Amygdala (tissue), 56 donors: ENCODE data around the gene SETBP1.

Experiments used
- DNase-seq, 56 donors: peaks; one replicate each; lab custom pipeline; 2025; lab: John Stamatoyannopoulos, UW

SETBP1 gene

GRCh38 chr18:44988821-44989587, 308.3 kb downstream of the SETBP1 start:
- no peak for DNase-seq

- no peak for DNase-seq
Measured at GRCh38 chr18:44996261-44996660, 315.6 kb downstream of the SETBP1 start.

- no peak for DNase-seq
Measured at GRCh38 chr18:44997174-44997573, 316.5 kb downstream of the SETBP1 start.

- DNase-seq: no peak
Measured at GRCh38 chr18:44998360-44998759, 317.7 kb downstream of the SETBP1 start.

- DNase-seq: no peak
Measured at GRCh38 chr18:45004546-45005080, 323.9 kb downstream of the SETBP1 start.

- no peak for DNase-seq
Measured at GRCh38 chr18:45006934-45007333, 326.2 kb downstream of the SETBP1 start.

GRCh38 chr18:45007531-45007930, 326.8 kb downstream of the SETBP1 start:
- no peak for DNase-seq

- DNase-seq: no peak
Measured at GRCh38 chr18:45008694-45009413, 328.2 kb downstream of the SETBP1 start.

GRCh38 chr18:45009756-45010155, 329.1 kb downstream of the SETBP1 start:
- DNase-seq: no peak

- no peak for DNase-seq
Measured at GRCh38 chr18:45012286-45012685, 331.6 kb downstream of the SETBP1 start.

GRCh38 chr18:45014047-45014501, 333.4 kb downstream of the SETBP1 start:
- peak in 7 of 56 donors; percentile 4 to 28 (median 11) for DNase-seq

GRCh38 chr18:45015788-45016128, 335.1 kb downstream of the SETBP1 start:
- DNase-seq: no peak

- no peak for DNase-seq
Measured at GRCh38 chr18:45019469-45019868, 338.8 kb downstream of the SETBP1 start.

- no peak for DNase-seq
Measured at GRCh38 chr18:45023519-45023918, 342.8 kb downstream of the SETBP1 start.

- no peak for DNase-seq
Measured at GRCh38 chr18:45024357-45025088, 343.8 kb downstream of the SETBP1 start.

GRCh38 chr18:45025089-45025450, 344.4 kb downstream of the SETBP1 start:
- no peak for DNase-seq

GRCh38 chr18:45026162-45026561, 345.5 kb downstream of the SETBP1 start:
- DNase-seq: no peak

GRCh38 chr18:45034179-45034578, 353.5 kb downstream of the SETBP1 start:
- DNase-seq: no peak

- DNase-seq: no peak
Measured at GRCh38 chr18:45037618-45038017, 356.9 kb downstream of the SETBP1 start.

- no peak for DNase-seq
Measured at GRCh38 chr18:45039376-45039775, 358.7 kb downstream of the SETBP1 start.

- no peak for DNase-seq
Measured at GRCh38 chr18:45040879-45041278, 360.2 kb downstream of the SETBP1 start.
